Left lobe of liver (tissue), 2 donors: ENCODE data around the gene TMEM40. TPM values are rescaled to one million over a fixed set of nuclear protein-coding genes. Genes with fewer than 3 reads are reported as not detected.
"Not testable (repeated sequence)": the region's sequence is repeated elsewhere in the genome, so short reads cannot be mapped to it uniquely, and the experiment has no call there.

ENCODE experiments used
- ATAC-seq: fragments of 200-7000 bp; cut with Tn5 transposase; one replicate; pipeline ENCODE4 v1.9.1; 2020; ENCODE audit warnings: mild to moderate bottlenecking, moderate library complexity
- DNase-seq: peaks from one replicate; pipeline ENCODE4 v3.0.0-alpha.2; 2020; ENCODE audit warnings: low spot score
- total RNA-seq: library from RNA; stranded (reverse); gene quantifications from one replicate; pipeline ENCODE4 v1.2.1, GENCODE V29; 2021
- donor health status: DM: no; HTN: no; CAD: no; lungs with moderate emphysema.
- donor health status: DM: no; HTN: yes; CAD: no.

Gene TMEM40
- total RNA-seq, 1 donor from 2014 or later, result 0.65 TPM

GRCh38 chr3:12752809-12753208 is 6.2 kb downstream of the TMEM40 start:
- ATAC-seq (no peak), DNase-seq (no peak)

- DNase-seq (no peak), ATAC-seq (no peak)
Observed at GRCh38 chr3:12752102-12752501, 7.0 kb downstream of the TMEM40 start.

- DNase-seq (no peak), ATAC-seq (no peak)
Observed at GRCh38 chr3:12751571-12751970, 7.5 kb downstream of the TMEM40 start.

GRCh38 chr3:12750658-12751071 is 8.4 kb downstream of the TMEM40 start:
- no peak for ATAC-seq

GRCh38 chr3:12750223-12750622 is 8.8 kb downstream of the TMEM40 start:
- ATAC-seq (peak; percentile 80), DNase-seq (no peak)

More at GRCh38 chr3:12750658-12751071, 8.4 kb downstream of the TMEM40 start:
- no peak for DNase-seq

GRCh38 chr3:12748477-12748876 is 10.6 kb downstream of the TMEM40 start:
- no peak for DNase-seq
- ATAC-seq, result no peak

GRCh38 chr3:12746419-12746818 is 12.6 kb downstream of the TMEM40 start:
- ATAC-seq, result no peak
- DNase-seq, result no peak

- ATAC-seq, result no peak
- no peak for DNase-seq
Observed at GRCh38 chr3:12744326-12744725, 14.7 kb downstream of the TMEM40 start.

- no peak for DNase-seq
- no peak for ATAC-seq
Observed at GRCh38 chr3:12743583-12743982, 15.5 kb downstream of the TMEM40 start.

- DNase-seq, result no peak
- no peak for ATAC-seq
Observed at GRCh38 chr3:12742330-12743107, 16.5 kb downstream of the TMEM40 start.

GRCh38 chr3:12741209-12741608 is 17.9 kb downstream of the TMEM40 start:
- DNase-seq, result no peak
- no peak for ATAC-seq

- DNase-seq (no peak), ATAC-seq (no peak)
Observed at GRCh38 chr3:12737833-12738232, 21.2 kb downstream of the TMEM40 start.

GRCh38 chr3:12737319-12737718 is 21.7 kb downstream of the TMEM40 start:
- DNase-seq, result no peak
- ATAC-seq, result no peak

- no peak for DNase-seq
- no peak for ATAC-seq
Observed at GRCh38 chr3:12734960-12735359, 24.1 kb downstream of the TMEM40 start.

- ATAC-seq, result no peak
Observed at GRCh38 chr3:12733566-12733965, 25.5 kb downstream of the TMEM40 start.

GRCh38 chr3:12730506-12731242 is 28.4 kb downstream of the TMEM40 start:
- no peak for DNase-seq
- no peak for ATAC-seq

More at GRCh38 chr3:12733566-12733965, 25.5 kb downstream of the TMEM40 start:
- no peak for DNase-seq

GRCh38 chr3:12729051-12729651 is 29.9 kb downstream of the TMEM40 start:
- ATAC-seq (peak; percentile 28), DNase-seq (no peak)

GRCh38 chr3:12727937-12728336 is 31.1 kb downstream of the TMEM40 start:
- DNase-seq (no peak), ATAC-seq (no peak)

GRCh38 chr3:12727481-12727880 is 31.6 kb downstream of the TMEM40 start:
- ATAC-seq (no peak), DNase-seq (no peak)

- ATAC-seq (no peak), DNase-seq (no peak)
Observed at GRCh38 chr3:12725436-12725835, 33.6 kb downstream of the TMEM40 start.

GRCh38 chr3:12724794-12725193 is 34.3 kb downstream of the TMEM40 start:
- no peak for DNase-seq
- no peak for ATAC-seq

- DNase-seq, result not testable (repeated sequence)
Observed at GRCh38 chr3:12723362-12723761, 35.7 kb downstream of the TMEM40 start.

More at GRCh38 chr3:12723362-12723761, 35.7 kb downstream of the TMEM40 start:
- not testable (repeated sequence) for ATAC-seq
